Stimulated activated CD8-positive, alpha-beta memory T cell treated with anti-CD3 and anti-CD28 coated beads, Interleukin-4, amount 100 ng/mL, for 1 hour (primary cell): ENCODE measurements around the gene CDC42SE1.
"Not testable (repeated sequence)": the region's sequence is repeated elsewhere in the genome, so short reads cannot be mapped to it uniquely, and the experiment has no call there.

Experiments
- DNase-seq, 2 donors: peaks; one replicate each; pipeline ENCODE4 v3.0.0-alpha.2; 2020; ENCODE audit warnings: low read depth in 2 of 2, low spot score in 1 of 2

Gene CDC42SE1

GRCh38 chr1:151059109-151060006, at the start of gene CDC42SE1:
Gene CDC42SE1, minus strand, starts transcription at chr1:151059622. Its CDS starts 3,892 bp downstream, at chr1:151055730.
- DNase-seq: peak; percentile 58 to 67

GRCh38 chr1:151108331-151108730, 48.9 kb upstream of the CDC42SE1 start:
- no peak for DNase-seq

- DNase-seq: no peak
These were observed 47.5 kb upstream of the CDC42SE1 start for GRCh38 chr1:151106894-151107293.

- no peak for DNase-seq
These were observed 45.2 kb upstream of the CDC42SE1 start for GRCh38 chr1:151104630-151105029.

GRCh38 chr1:151098126-151098525, 38.7 kb upstream of the CDC42SE1 start:
- no peak for DNase-seq

- DNase-seq: not testable (repeated sequence)
These were observed 38.0 kb upstream of the CDC42SE1 start for GRCh38 chr1:151097426-151097825.

GRCh38 chr1:151085953-151086559, 26.6 kb upstream of the CDC42SE1 start:
- no peak for DNase-seq

- no peak for DNase-seq
These were observed 12.8 kb upstream of the CDC42SE1 start for GRCh38 chr1:151072224-151072623.

GRCh38 chr1:151070474-151071276, 11.3 kb upstream of the CDC42SE1 start, which contains the start of gene GABPB2:
Gene GABPB2, plus strand, starts transcription at chr1:151070761. Its CDS starts 17,429 bp downstream, at chr1:151088190.
- DNase-seq: peak; percentile 63 to 71

- DNase-seq: no peak
These were observed 9.7 kb upstream of the CDC42SE1 start for GRCh38 chr1:151069103-151069486.

GRCh38 chr1:151067185-151067584, 7.8 kb upstream of the CDC42SE1 start:
- no peak for DNase-seq

GRCh38 chr1:151065089-151065645, 5.7 kb upstream of the CDC42SE1 start:
- no peak for DNase-seq

GRCh38 chr1:151062741-151063371, 3.4 kb upstream of the CDC42SE1 start:
- no peak for DNase-seq

GRCh38 chr1:151061704-151062103, 2.3 kb upstream of the CDC42SE1 start:
- DNase-seq: no peak

GRCh38 chr1:151060657-151061421, 1.4 kb upstream of the CDC42SE1 start:
- DNase-seq: no peak

GRCh38 chr1:151060007-151060656, 710 bp upstream of the CDC42SE1 start, which contains the start of gene MLLT11:
Gene MLLT11, plus strand, starts transcription at chr1:151060397. Its CDS starts 6,828 bp downstream, at chr1:151067225.
- no peak for DNase-seq

- no peak for DNase-seq
These were observed 730 bp downstream of the CDC42SE1 start for GRCh38 chr1:151058692-151059091.

GRCh38 chr1:151056149-151056548, 3.3 kb downstream of the CDC42SE1 start:
- no peak for DNase-seq

GRCh38 chr1:151055581-151055980, 3.8 kb downstream of the CDC42SE1 start:
- DNase-seq: no peak
